Erythroblast (primary cell): ENCODE results near the gene GLI2.

Experiments
- GATA1 ChIP-seq: IDR thresholded peaks from 2 replicates; pipeline ENCODE4 v1.6.1; 2011; ENCODE audit warnings: low read depth, mild to moderate bottlenecking, control low read depth, low read length, moderate library complexity
- POLR2A ChIP-seq: IDR thresholded peaks from 2 replicates; pipeline ENCODE4 v1.6.1; 2011; ENCODE audit warnings: mild to moderate bottlenecking, low read length

DNA sequence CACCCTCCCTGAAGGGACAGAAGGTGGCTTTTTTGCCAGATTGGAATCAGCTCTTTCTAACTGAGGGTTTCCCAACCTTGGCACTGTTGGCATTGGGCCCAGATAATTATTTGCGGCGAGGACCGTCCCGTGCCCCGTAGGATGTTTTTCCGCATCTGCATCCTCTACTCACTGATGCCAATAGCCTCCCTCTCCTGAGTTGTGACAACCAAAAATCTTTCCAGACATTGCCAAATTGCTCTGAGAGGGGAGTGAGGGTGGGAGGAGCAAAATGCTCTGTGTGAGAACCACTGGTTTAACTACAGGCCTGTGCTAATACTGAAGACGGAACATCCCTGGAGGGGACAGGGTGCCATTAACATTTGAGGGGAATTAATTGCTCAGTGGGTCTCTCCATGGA lies 33.6 kb upstream of the GLI2 start:
- TF ChIP-seq POLR2A: no peak
- TF ChIP-seq GATA1: no peak
